ENCODE results near the gene COX19. TPM values are rescaled to one million over a fixed set of nuclear protein-coding genes. Genes with fewer than 3 reads are reported as not detected.
"Not testable (repeated sequence)": the region's sequence is repeated elsewhere in the genome, so short reads cannot be mapped to it uniquely, and the experiment has no call there.

Gene COX19
- total RNA-seq, 1 experiment from 2014 or later: 20.5 TPM

DNA sequence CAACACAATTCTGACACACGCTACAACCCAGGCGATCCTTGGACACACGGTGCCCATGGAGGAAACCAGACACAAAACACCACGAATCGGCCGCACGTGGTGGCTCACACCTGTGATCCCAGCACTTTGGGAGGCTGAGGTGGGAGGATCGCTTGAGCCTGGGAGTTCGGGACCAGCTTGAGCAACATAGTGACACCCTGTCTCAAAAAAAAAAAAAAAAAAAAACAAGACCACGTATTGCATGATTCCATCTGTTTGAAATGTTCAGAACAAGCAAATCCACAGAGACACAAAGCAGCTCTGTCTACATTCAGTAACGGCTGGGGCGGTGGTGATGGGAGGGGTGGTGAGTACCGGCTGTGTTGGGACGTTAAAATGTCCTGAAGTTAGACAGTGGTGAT is 46.0 kb downstream of the COX19 start:
- Histone ChIP-seq H4K20me1 (ENCODE audit: insufficient read depth, low read depth, low read length) (no peaks in the 10 kb centered on the region), H3K79me2 (ENCODE audit: low read length) (no peaks in the 10 kb centered on the region), H3K9ac (ENCODE audit: low read length) (no peak overlapping the region), H2AFZ (ENCODE audit: low read length) (no peak overlapping the region), H3K4me1 (ENCODE audit: low read length) (peaks cover 7% of the 10 kb centered on the region), H3K27me3 (ENCODE audit: low read length) (no peaks in the 10 kb centered on the region), H3K4me2 (ENCODE audit: low read depth, low read length, poor library complexity, severe bottlenecking) (no peak overlapping the region), H3K9me3 (ENCODE audit: low read length) (no peaks in the 10 kb centered on the region), H3K9me2 (replicated peaks; ENCODE audit: insufficient read depth, low read length) (no peaks in the 10 kb centered on the region), H3K36me3 (ENCODE audit: insufficient read depth, low read length) (no peaks in the 10 kb centered on the region), H3K27ac (ENCODE audit: low read length) (no peak overlapping the region), H3K4me3 (ENCODE audit: low read length) (no peak overlapping the region)
- DNase-seq: no peak

DNA sequence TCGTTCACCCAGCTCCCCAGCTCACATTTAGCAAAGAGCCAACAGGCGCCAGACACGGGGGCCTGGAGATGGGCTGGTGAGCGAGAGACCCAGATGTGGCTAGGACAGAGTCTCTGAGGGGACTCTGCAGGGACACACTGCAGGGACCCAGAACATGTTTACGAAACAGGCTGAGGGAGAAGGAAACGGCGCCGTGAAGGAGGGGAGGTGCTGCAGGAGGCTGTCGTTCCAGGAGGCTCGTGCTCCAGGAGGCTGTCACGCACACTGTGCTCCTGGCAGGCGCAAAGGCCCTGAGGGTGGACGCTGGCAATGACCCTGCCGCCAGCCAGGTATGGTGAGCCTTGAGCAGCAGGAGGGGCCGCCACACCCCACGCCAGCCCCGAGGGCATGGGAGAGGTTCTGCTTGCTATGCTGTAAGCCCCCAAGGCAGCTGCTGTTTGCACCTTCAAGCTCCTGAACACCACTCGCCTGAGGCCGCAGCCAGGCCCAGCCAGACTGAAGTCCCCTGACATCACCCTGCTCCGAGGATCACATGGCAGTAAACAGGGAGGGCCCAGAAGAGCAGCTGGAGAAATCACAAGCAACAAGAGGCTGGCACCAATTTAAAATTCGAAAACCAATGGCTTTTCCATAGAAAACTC is 48.2 kb downstream of the COX19 start:
- no peaks in the 10 kb centered on the region for H3K9me3 ChIP-seq (ENCODE audit: low read length)
- H4K20me1 ChIP-seq (ENCODE audit: insufficient read depth, low read depth, low read length): no peaks in the 10 kb centered on the region
- H2AFZ ChIP-seq (ENCODE audit: low read length): no peak overlapping the region
- no peaks in the 10 kb centered on the region for H3K36me3 ChIP-seq (ENCODE audit: insufficient read depth, low read length)
- no peaks in the 10 kb centered on the region for H3K9me2 ChIP-seq (replicated peaks; ENCODE audit: insufficient read depth, low read length)
- H3K27me3 ChIP-seq (ENCODE audit: low read length): no peaks in the 10 kb centered on the region
- no peaks in the 10 kb centered on the region for H3K79me2 ChIP-seq (ENCODE audit: low read length)
- H3K9ac ChIP-seq (ENCODE audit: low read length): no peak overlapping the region
- no peak overlapping the region for H3K27ac ChIP-seq (ENCODE audit: low read length)
- no peak for DNase-seq
- H3K4me1 ChIP-seq (ENCODE audit: low read length): peaks cover 16% of the 10 kb centered on the region
- no peak overlapping the region for H3K4me3 ChIP-seq (ENCODE audit: low read length)
- H3K4me2 ChIP-seq (ENCODE audit: low read depth, low read length, poor library complexity, severe bottlenecking): no peak overlapping the region

GRCh38 chr7:926061-927030 is 49.0 kb downstream of the COX19 start:
- H3K27ac ChIP-seq (ENCODE audit: low read length): no peak overlapping the region
- no peaks in the 10 kb centered on the region for H3K9me3 ChIP-seq (ENCODE audit: low read length)
- H3K79me2 ChIP-seq (ENCODE audit: low read length): no peaks in the 10 kb centered on the region
- H3K9ac ChIP-seq (ENCODE audit: low read length): no peak overlapping the region
- peaks cover 16% of the 10 kb centered on the region for H3K4me1 ChIP-seq (ENCODE audit: low read length)
- no peaks in the 10 kb centered on the region for H3K27me3 ChIP-seq (ENCODE audit: low read length)
- H2AFZ ChIP-seq (ENCODE audit: low read length): no peak overlapping the region
- no peak overlapping the region for H3K4me3 ChIP-seq (ENCODE audit: low read length)
- no peaks in the 10 kb centered on the region for H3K9me2 ChIP-seq (replicated peaks; ENCODE audit: insufficient read depth, low read length)
- no peak overlapping the region for H3K4me2 ChIP-seq (ENCODE audit: low read depth, low read length, poor library complexity, severe bottlenecking)
- DNase-seq: no peak
- no peaks in the 10 kb centered on the region for H3K36me3 ChIP-seq (ENCODE audit: insufficient read depth, low read length)
- H4K20me1 ChIP-seq (ENCODE audit: insufficient read depth, low read depth, low read length): no peaks in the 10 kb centered on the region

GRCh38 chr7:925601-926000 is 49.7 kb downstream of the COX19 start:
- no peaks in the 10 kb centered on the region for H3K27me3 ChIP-seq (ENCODE audit: low read length)
- peaks cover 16% of the 10 kb centered on the region for H3K4me1 ChIP-seq (ENCODE audit: low read length)
- DNase-seq: no peak
- H2AFZ ChIP-seq (ENCODE audit: low read length): no peak overlapping the region
- H3K36me3 ChIP-seq (ENCODE audit: insufficient read depth, low read length): no peaks in the 10 kb centered on the region
- H3K9ac ChIP-seq (ENCODE audit: low read length): no peak overlapping the region
- no peak overlapping the region for H3K4me2 ChIP-seq (ENCODE audit: low read depth, low read length, poor library complexity, severe bottlenecking)
- no peaks in the 10 kb centered on the region for H4K20me1 ChIP-seq (ENCODE audit: insufficient read depth, low read depth, low read length)
- no peaks in the 10 kb centered on the region for H3K79me2 ChIP-seq (ENCODE audit: low read length)
- H3K9me2 ChIP-seq (replicated peaks; ENCODE audit: insufficient read depth, low read length): no peaks in the 10 kb centered on the region
- no peaks in the 10 kb centered on the region for H3K9me3 ChIP-seq (ENCODE audit: low read length)
- H3K27ac ChIP-seq (ENCODE audit: low read length): no peak overlapping the region
- H3K4me3 ChIP-seq (ENCODE audit: low read length): no peak overlapping the region

- DNase-seq: no peak
These were observed 50.7 kb downstream of the COX19 start for GRCh38 chr7:924541-925231.

GRCh38 chr7:924042-924441 is 51.3 kb downstream of the COX19 start:
- H4K20me1 ChIP-seq (ENCODE audit: insufficient read depth, low read depth, low read length); H3K9ac ChIP-seq (ENCODE audit: low read length); H3K79me2 ChIP-seq (ENCODE audit: low read length); H2AFZ ChIP-seq (ENCODE audit: low read length); H3K27ac ChIP-seq (ENCODE audit: low read length); H3K36me3 ChIP-seq (ENCODE audit: insufficient read depth, low read length); H3K4me3 ChIP-seq (ENCODE audit: low read length); H3K9me2 ChIP-seq (replicated peaks; ENCODE audit: insufficient read depth, low read length); H3K9me3 ChIP-seq (ENCODE audit: low read length); H3K4me2 ChIP-seq (ENCODE audit: low read depth, low read length, poor library complexity, severe bottlenecking); H3K27me3 ChIP-seq (ENCODE audit: low read length); DNase-seq: not testable (repeated sequence)
- peaks cover 16% of the 10 kb centered on the region for H3K4me1 ChIP-seq (ENCODE audit: low read length)

More at GRCh38 chr7:924541-925231, 50.7 kb downstream of the COX19 start:
- H3K9ac ChIP-seq (ENCODE audit: low read length): no peak overlapping the region
- H3K4me1 ChIP-seq (ENCODE audit: low read length): peaks cover 16% of the 10 kb centered on the region
- H4K20me1 ChIP-seq (ENCODE audit: insufficient read depth, low read depth, low read length): no peaks in the 10 kb centered on the region
- H3K79me2 ChIP-seq (ENCODE audit: low read length): no peaks in the 10 kb centered on the region
- no peaks in the 10 kb centered on the region for H3K9me3 ChIP-seq (ENCODE audit: low read length)
- H3K27me3 ChIP-seq (ENCODE audit: low read length): no peaks in the 10 kb centered on the region
- no peak overlapping the region for H2AFZ ChIP-seq (ENCODE audit: low read length)
- no peaks in the 10 kb centered on the region for H3K36me3 ChIP-seq (ENCODE audit: insufficient read depth, low read length)
- H3K27ac ChIP-seq (ENCODE audit: low read length): no peak overlapping the region
- H3K9me2 ChIP-seq (replicated peaks; ENCODE audit: insufficient read depth, low read length): no peaks in the 10 kb centered on the region
- H3K4me3 ChIP-seq (ENCODE audit: low read length): no peak overlapping the region
- H3K4me2 ChIP-seq (ENCODE audit: low read depth, low read length, poor library complexity, severe bottlenecking): peak overlapping the region; percentile 38

- H3K4me3 ChIP-seq (ENCODE audit: low read length): no peak overlapping the region; the same call in 1 of the 2 replicates
- H3K4me1 ChIP-seq (ENCODE audit: low read length): peaks cover 16% of the 10 kb centered on the region
- H3K9ac ChIP-seq (ENCODE audit: low read length): peak overlapping the region; percentile 5; the same call in 1 of the 2 replicates
- H3K27me3 ChIP-seq (ENCODE audit: low read length): no peaks in the 10 kb centered on the region
- peak; percentile 77 for DNase-seq
- peak overlapping the region; percentile 71; the same call in 1 of the 2 replicates for H2AFZ ChIP-seq (ENCODE audit: low read length)
- no peaks in the 10 kb centered on the region for H4K20me1 ChIP-seq (ENCODE audit: insufficient read depth, low read depth, low read length)
- no peaks in the 10 kb centered on the region for H3K36me3 ChIP-seq (ENCODE audit: insufficient read depth, low read length)
- no peaks in the 10 kb centered on the region for H3K9me2 ChIP-seq (replicated peaks; ENCODE audit: insufficient read depth, low read length)
- H3K9me3 ChIP-seq (ENCODE audit: low read length): no peaks in the 10 kb centered on the region
- no peaks in the 10 kb centered on the region for H3K79me2 ChIP-seq (ENCODE audit: low read length)
- peak overlapping the region; percentile 39 for H3K4me2 ChIP-seq (ENCODE audit: low read depth, low read length, poor library complexity, severe bottlenecking)
- no peak overlapping the region for H3K27ac ChIP-seq (ENCODE audit: low read length)
These were observed 52.0 kb downstream of the COX19 start for GRCh38 chr7:923108-924041.
